ENCODE measurements around the gene ADAMTS13.

ADAMTS13 gene

GRCh38 chr9:133461975-133462374 is 39.8 kb downstream of the ADAMTS13 start:
- TF ChIP-seq, protein P1, sequence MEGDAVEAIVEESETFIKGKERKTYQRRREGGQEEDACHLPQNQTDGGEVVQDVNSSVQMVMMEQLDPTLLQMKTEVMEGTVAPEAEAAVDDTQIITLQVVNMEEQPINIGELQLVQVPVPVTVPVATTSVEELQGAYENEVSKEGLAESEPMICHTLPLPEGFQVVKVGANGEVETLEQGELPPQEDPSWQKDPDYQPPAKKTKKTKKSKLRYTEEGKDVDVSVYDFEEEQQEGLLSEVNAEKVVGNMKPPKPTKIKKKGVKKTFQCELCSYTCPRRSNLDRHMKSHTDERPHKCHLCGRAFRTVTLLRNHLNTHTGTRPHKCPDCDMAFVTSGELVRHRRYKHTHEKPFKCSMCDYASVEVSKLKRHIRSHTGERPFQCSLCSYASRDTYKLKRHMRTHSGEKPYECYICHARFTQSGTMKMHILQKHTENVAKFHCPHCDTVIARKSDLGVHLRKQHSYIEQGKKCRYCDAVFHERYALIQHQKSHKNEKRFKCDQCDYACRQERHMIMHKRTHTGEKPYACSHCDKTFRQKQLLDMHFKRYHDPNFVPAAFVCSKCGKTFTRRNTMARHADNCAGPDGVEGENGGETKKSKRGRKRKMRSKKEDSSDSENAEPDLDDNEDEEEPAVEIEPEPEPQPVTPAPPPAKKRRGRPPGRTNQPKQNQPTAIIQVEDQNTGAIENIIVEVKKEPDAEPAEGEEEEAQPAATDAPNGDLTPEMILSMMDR (IDR thresholded peaks at IDR 0.05; ENCODE audit: low read depth, low read length), result no peak
- DNase-seq (ENCODE audit: extremely low read depth, low read depth), result no peak

DNA sequence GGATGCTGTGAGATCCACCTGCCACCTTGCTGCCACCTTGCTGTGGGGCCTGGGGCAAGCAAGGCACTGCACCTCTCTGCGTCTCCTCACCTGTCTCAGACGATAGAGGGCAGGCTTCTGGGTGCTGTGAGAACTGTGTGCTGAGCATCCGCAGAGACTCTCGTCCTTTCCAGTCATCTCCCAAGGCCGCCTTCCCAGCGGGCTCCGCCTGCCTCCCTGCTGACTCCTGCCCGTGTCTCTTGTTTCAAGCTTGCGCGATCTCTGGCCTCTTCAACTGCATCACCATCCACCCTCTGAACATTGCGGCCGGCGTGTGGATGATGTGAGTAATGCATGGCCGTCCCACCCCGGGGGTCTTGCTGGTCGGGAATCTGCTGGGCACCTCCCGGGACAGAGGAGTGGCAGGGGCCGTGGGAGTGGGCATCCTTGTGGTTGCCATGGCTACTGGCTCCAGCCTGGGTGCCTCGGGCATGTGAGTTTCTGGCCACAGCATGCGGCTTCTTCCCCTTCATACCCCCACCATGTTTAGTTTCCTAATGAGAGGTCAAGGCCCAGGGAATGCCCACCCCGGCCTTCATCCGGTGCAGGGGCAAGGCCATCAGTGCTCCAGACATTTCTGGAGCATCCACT is 41.2 kb downstream of the ADAMTS13 start:
- TF ChIP-seq, protein P1 (IDR thresholded peaks at IDR 0.05; ENCODE audit: low read depth, low read length), result no peak
- DNase-seq (ENCODE audit: extremely low read depth, low read depth), result no peak

DNA sequence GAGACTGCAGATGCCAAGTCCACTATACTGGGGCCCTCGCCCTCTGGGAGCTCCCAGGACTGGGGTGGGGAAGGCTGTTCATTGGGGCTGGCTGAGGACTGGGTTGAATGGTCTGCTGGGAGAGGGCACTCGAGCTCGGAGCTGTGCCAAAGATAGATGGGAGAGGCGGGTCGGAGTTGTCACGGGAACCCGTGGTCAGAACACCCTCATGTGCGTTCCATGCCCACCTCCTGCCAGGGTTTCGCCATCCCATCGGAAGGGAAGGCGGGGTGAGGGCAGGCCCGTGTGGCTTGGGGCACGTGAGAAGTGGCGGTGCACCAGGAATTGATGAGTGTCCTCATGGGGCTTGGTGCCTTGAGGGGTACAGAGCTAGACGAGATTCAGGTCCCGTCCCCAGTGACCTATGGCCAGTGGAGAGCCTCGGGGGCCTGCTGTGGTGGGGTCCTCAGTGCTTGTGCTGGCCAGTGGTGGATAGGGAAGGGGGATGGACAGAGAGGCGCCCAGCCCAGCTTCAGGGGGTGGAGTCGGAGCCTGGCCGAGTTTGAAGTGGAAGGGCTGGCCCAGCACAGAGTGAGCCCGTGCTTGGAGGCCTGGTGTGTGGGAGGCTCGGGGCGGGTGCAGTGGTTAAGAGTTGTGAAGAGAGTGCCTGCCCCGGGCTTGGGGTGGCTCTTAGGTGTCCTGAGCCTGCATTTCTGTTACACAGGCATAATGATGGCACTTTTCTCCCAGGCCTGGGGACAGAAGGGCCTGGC is 41.9 kb downstream of the ADAMTS13 start:
- TF ChIP-seq, protein P1 (IDR thresholded peaks at IDR 0.05; ENCODE audit: low read depth, low read length), result no peak
- no peak for DNase-seq (ENCODE audit: extremely low read depth, low read depth)

GRCh38 chr9:133464638-133465037 is 42.5 kb downstream of the ADAMTS13 start:
- TF ChIP-seq, protein P1 (IDR thresholded peaks at IDR 0.05; ENCODE audit: low read depth, low read length), result no peak
- DNase-seq (ENCODE audit: extremely low read depth, low read depth), result no peak

DNA sequence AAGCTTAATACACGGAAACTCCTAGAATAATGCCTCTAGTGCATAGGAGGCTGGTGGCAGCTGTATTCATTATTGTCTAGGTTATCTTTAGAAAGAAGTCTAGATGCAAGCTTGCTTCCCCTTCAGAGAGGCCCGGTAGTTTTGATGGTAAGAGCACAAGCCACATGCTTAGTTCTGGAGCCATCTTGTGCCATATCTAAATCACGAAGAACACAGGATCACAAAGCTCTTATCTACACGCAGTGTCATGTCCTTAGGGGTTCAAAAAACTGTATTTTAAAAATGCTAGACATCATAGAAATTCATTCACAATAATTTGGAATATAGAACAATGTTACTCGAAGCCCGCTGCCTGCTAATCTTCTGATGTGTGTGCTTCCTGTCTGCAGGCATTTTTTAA is 43.8 kb downstream of the ADAMTS13 start:
- TF ChIP-seq, protein P1 (IDR thresholded peaks at IDR 0.05; ENCODE audit: low read depth, low read length), result no peak
- no peak for DNase-seq (ENCODE audit: extremely low read depth, low read depth)

DNA sequence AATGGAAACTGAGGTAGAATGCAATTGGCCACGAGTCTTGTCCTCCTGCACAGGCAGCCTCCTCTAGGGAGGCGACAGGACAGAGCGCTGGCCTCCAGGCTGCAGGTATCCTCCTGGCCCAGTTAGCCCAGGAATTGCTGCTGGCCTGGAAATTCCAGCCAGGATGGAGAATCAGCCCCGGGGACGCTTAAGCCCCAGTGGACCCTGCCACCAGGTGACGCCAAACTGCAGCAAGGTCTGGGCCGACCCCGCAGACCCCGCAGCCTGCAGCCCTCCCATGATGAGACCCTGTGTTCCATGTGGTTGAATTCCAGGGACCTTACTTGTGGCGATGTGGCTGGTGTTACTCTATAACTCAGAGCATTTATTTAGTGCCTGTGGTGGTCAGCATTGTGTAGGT is 44.9 kb downstream of the ADAMTS13 start:
- TF ChIP-seq, protein P1 (IDR thresholded peaks at IDR 0.05; ENCODE audit: low read depth, low read length), result no peak
- no peak for DNase-seq (ENCODE audit: extremely low read depth, low read depth)

- TF ChIP-seq, protein P1 (IDR thresholded peaks at IDR 0.05; ENCODE audit: low read depth, low read length), result no peak
- no peak for DNase-seq (ENCODE audit: extremely low read depth, low read depth)
Observed at GRCh38 chr9:133468374-133468773, 46.2 kb downstream of the ADAMTS13 start.
